Breast epithelium (tissue), 3 donors: ENCODE results near the gene INAFM2.

Experiments
- CTCF ChIP-seq, 3 donors: fragments of 450-650 bp; IDR thresholded peaks; one replicate each; pipeline ENCODE4 v1.5.1; 2016 to 2017; ENCODE audit warnings: antibody characterized with exemption in 3 of 3, mild to moderate bottlenecking in 3 of 3, moderate library complexity in 3 of 3
- POLR2A ChIP-seq: fragments of 450-650 bp; IDR thresholded peaks from one replicate; pipeline ENCODE4 v1.6.1; 2016; ENCODE audit warnings: antibody characterized with exemption, mild to moderate bottlenecking, moderate library complexity
- POLR2AphosphoS5 ChIP-seq, 3 donors: sonication (generic); formaldehyde crosslinking; IDR thresholded peaks; one replicate each; pipeline ENCODE4 v1.6.1; 2017; ENCODE audit warnings: antibody characterized with exemption in 3 of 3

GRCh38 chr15:40334541-40334940 lies 11.0 kb downstream of the INAFM2 start:
- no peak for TF ChIP-seq CTCF (IDR thresholded peaks at IDR 0.05)
- TF ChIP-seq POLR2A, result no peak
- no peak for TF ChIP-seq POLR2AphosphoS5 (IDR thresholded peaks at IDR 0.05)
